NCI-H1417 (cell line): Measurements from ENCODE around the gene ZFP69B.
"Not testable (repeated sequence)": the region's sequence is repeated elsewhere in the genome, so short reads cannot be mapped to it uniquely, and the experiment has no call there.

Source experiments
- DNase-seq, 3 experiments: peaks; one replicate each; lab custom pipeline; 2025; lab: John Stamatoyannopoulos, UW

Gene ZFP69B

DNA sequence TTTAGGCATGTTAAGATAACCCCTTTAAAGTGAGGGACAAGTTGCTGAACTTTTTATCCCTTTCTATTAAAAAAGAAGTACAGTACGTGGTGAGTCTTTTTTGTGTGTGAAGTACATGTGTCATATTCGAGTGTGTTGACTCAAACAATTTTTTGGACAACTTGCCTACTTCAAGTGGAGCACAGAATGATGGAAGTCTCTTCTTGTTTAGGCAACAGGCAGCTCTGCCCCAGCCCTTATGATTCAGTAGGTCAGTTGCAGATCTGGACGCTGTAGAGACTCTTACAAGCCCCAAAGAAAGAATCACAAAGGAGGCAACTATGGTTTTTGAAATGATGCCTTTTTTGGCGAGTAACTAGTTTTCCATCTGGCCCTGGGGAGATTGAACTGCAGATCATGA, 14.4 kb upstream of the ZFP69B start:
- DNase-seq, result no peak

DNA sequence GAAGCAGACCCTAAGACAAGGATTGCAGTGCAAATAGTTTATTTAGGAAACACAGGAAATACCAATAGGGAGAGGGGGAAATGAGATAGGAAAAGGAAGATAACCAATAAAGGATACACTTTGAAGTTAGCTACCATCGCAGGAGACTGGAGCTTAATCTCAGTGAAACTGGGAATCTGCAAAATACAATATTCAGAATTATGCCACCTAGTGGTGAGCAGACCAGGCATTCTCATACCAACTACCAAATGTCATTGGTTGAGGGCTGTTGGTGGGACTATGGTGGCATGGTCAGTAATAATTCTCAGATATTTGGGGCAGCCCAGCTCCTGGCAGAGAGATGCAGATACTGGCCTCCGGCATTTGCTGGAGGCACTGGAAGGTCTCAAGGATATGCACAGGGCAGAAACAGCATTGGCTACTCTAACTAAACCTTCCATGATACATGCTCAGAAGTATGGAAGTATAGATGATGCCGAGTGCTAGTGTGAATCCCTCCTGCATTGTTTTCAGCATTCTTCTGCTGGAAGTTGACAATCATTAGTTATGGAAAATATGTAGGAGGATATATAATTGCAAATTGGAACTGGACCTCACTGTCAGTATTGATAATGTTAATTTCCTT, 11.8 kb upstream of the ZFP69B start:
- DNase-seq, result peak in 2 of 3 experiments; percentile 4 to 27

DNA sequence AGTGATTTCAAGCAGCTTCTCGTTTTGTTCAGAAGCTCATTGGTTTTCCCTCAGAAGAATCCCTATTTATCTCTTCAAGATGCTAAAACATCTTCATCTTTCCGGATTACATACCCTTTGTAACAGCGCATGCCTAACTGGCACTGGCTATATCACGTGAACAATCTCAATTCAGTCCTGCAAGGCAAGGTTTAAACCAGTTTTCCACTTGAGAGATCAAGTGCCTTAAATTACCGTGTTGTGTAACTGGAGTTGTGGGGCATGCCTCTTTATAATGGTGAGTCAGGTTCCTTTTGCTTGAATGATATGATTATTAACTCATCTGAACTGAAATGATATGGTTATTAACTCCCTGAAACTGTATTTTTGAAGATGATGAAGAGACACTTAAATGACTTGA, 11.0 kb upstream of the ZFP69B start:
- DNase-seq, result peak in 2 of 3 experiments; percentile 25 to 64

DNA sequence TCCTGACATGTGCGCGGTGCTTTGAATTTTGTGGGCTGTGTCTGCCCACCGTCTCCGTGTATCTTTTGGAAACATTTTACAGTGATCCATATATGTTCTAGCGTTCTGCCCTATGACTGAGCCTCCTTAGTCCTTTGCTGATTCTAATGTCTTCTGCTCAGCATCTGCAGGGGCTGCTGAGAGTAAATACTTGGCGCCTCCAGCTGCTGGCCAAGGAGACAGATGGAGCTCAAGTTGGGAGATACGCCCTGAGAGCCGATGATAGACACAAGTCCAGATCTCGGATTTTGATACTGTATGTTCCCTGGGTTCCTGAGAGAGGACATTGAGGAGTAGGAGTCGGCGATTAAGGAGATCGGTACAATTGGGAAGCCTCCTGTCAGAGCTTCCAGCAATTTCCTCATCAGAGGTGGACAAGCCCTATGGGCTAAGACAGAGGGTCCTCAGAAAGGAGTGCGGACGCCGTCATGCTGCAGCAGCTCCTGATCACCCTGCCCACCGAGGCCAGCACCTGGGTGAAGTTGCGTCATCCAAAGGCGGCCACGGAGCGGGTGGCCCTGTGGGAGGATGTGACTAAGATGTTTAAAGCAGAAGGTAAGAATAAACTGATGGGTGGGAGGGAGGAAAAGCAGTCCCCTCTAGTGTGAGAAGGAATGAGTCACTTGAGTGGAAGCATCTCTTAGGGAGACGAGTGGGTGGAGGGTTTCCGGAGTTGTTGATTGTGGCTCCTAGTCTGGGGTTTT, 390 bp downstream of the ZFP69B start:
- peak in 1 of 3 experiments; percentile 55 for DNase-seq

DNA sequence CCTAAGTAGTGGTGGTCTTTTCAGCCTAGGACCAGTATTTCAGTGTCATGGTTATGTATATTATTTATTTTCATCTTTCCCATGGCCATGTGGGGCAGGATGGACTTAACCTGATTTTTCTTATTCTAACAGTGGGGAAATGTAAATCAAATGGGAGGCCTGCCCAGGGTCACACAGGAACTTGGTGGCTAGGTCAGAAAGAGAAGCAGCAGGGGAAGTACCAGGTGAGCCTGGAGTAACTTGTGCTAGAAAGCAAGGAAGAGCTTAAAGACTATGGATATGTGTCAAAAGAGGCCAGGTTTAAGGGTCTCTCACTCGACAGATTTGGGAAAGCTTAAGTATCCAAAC, 936 bp downstream of the ZFP69B start:
- DNase-seq, result no peak

DNA sequence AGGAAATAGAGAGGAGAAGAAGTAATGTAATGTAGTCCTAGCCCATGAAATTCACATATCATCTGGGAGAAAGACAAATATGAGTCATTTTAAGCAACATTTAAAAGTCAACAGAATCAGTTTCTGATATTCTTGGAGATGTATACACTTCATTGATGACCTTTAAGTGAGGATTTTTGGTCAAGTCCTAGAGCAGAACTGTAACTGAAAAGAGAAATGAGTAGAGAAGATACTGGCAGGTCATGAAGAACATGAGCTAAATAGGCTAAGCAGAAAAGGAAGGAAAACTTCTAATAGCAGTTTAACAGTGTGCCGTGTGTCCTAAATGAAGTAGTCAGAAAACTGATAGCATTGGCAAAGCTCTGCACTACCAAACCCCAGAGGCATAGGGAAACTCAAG, 4.6 kb downstream of the ZFP69B start:
- no peak for DNase-seq

DNA sequence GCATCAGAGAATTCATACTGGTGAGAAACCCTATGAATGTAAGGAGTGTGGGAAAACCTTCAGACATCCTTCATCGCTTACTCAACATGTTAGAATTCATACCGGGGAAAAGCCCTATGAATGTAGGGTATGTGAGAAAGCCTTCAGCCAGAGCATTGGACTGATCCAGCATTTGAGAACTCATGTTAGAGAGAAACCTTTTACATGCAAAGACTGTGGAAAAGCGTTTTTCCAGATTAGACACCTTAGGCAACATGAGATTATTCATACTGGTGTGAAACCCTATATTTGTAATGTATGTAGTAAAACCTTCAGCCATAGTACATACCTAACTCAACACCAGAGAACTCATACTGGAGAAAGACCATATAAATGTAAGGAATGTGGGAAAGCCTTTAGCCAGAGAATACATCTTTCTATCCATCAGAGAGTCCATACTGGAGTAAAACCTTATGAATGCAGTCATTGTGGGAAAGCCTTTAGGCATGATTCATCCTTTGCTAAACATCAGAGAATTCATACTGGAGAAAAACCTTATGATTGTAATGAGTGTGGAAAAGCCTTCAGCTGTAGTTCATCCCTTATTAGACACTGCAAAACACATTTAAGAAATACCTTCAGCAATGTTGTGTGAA, 12.8 kb downstream of the ZFP69B start:
- DNase-seq, result peak in 1 of 3 experiments; percentile 27

DNA sequence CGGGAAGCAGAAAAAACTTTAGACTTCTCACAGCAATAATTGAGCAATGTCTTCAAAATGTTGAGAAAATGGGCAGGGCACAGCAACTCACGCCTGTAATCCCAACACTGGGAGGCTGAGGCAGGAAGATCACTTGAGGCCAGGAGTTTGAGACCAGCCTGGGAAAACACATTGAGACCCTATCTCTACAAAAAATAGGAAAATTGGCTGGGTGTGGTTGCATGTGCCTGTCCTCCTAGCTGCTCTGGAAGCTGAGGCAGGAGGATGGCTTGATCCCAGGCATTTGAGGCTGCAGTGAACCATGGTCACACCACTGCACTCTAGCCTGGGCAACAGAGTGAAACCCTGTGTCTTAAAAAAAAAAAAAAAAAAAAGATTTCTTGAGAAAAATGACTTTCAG, 19.1 kb downstream of the ZFP69B start:
- DNase-seq, result no peak

DNA sequence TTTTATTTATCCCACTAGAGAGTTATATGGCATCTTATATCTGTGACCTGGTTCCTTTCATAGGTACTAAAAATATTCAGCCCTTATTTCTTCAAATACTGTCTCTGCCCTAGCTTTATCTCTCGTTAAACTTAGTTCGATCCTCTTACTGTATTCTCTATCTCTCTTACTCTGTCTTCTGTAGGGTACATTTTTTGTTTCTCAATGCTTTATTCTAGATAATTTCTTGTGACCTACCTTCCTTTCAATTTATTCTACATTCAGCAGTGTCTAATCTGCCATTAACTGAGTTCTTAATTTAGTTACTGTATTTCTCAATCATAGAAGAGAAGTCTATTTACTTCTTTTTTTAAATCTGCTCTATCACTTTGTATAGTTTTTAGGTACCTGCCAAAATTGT, 25.0 kb downstream of the ZFP69B start:
- no peak for DNase-seq

DNA sequence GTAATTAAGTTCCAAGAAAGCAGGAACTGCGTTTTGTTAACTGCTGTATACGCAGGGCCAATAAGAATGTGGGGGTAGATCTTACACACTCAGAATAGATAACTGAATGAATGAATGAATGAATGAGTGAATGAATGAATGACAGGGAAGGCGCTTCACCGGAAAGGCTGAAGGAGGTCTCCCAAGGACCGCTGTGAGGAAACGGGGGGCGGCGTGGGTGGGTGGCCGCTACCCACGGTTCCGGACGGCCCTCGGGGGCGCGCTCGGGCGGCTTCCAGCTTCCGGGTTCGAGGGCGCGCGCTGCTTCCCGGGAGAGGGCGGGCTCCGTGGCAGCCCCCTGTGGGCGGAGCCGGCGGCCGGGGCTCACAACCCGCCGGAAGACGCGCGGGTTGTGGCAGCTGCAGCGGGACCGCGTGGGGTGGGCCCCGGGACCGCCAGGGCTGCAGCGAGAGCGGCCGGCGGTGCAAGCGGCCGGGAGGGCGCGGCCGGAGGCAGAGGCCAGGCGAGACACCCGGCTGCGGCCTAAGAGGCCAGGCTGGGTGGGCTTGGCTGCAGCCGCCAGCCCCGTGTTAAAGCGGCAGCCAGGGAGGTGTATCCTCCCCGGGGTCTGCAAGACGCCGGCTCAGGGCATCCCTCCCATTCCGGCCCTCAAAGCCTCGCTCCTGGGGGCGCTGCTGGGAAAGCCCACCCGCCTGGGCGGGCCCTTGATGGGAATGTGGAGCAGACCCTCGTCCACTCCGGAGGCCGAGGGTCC, 26.8 kb downstream of the ZFP69B start, which contains the start of gene ZFP69:
ZFP69 (plus strand) TSS at position 367 of the 754 bp plus-strand sequence. CDS start 2,072 bp downstream, outside the sequence.
- peak; percentile 66 to 80 (median 79) for DNase-seq

DNA sequence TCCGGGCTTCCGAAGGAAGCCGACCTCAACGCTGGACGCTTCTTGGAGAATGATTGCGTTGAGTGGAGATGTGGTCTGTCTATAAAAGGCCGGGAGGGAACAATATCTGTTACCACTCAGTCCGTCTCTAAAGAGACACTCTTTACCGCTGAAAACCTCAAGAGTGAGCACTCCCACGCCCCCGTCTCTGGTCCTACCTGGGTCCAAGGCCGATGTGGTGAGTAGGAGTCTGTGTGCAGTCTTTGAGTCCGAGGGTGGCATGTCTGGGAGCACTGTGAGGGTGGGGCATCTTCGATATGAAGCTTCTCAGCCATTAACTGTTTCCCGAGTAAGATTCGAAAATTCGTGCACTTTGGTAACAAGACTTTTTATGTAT, 27.4 kb downstream of the ZFP69B start:
- DNase-seq, result peak in 2 of 3 experiments; percentile 21 to 73

DNA sequence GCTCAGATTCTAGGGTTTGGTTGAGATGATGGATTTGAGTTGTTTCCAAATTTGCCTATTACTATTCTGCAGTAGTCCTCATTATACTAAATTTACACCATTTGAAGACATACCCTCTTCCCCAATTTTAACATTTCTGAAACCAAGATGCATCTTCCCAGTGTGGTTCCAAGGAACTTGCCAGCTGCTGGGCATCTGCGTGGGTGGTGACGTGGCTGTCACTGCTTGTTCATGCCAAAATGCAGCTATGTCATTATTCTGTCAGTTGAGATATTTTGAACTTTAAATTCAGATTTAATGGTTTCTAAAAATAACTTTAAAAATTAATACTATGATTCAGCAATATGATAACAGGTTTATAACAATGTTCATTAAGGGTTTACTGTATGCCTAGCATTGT, 28.0 kb downstream of the ZFP69B start:
- no peak for DNase-seq

DNA sequence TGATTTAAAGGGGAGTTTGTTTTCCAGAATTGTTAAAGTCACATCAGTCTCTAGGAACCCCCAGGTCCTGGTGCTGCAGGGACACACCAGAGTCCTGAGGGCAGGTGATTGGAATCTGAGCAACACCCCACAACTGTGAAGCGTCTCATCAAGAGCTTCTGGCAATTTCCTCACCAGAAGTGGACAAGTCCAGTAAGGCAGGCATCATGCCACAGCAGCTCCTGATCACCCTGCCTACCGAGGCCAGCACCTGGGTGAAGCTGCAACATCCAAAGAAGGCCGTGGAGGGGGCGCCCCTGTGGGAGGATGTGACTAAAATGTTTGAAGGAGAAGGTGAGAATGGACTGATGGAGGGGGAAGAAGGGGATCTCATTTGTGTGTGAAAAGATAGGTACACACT, 28.9 kb downstream of the ZFP69B start:
- DNase-seq, result no peak

DNA sequence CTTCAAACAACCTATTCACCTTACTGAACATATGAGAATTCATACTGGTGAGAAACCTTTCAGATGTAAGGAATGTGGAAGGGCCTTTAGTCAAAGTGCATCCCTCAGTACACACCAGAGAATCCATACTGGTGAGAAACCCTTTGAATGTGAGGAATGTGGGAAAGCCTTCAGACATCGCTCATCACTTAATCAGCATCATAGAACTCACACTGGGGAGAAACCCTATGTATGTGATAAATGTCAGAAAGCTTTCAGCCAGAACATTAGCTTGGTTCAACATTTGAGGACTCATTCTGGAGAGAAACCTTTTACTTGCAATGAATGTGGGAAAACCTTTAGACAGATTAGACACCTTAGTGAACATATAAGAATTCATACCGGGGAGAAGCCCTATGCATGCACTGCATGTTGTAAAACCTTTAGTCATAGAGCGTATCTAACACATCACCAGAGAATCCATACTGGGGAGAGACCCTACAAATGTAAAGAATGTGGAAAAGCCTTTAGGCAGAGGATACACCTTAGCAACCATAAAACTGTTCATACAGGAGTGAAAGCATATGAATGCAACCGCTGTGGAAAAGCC, 45.1 kb downstream of the ZFP69B start:
- DNase-seq, result no peak

DNA sequence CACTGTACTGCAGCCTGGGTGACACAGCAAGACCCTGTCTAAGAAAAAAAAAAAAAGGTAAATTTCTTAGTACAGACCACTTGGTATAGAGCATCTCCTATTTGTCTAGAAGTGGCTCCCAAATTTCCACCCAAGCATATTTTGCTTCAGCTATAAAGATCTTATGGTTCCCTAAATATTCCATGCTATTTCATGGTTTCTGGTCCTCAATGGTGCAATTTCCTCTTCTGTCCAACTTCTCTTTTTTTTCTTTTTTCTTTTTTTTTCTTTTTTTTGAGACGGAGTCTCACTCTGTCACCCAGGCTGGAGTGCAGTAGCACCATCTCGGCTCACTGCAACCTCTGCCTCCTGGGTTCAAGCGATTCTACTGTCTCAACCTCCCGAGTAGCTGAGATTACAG, 52.4 kb downstream of the ZFP69B start:
- DNase-seq, result not testable (repeated sequence)

DNA sequence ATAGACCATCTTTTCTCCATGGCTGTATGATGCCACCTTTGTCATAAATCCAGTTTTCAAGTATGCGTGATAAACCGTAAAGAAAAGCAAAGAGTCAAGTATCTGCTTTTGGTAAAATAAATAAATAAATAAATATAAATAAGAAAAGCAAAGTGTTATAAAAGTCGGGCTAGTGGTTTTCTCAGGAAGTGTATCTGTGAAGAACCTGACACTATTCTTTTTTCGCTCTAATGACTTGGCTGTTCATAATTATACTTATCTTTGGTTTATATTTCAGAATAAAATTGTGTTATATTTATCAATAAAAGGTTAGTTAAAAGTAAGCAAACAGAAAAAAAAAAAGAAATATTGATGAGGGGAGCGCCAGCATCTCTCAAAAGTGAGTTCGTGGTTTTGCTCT, 57.7 kb downstream of the ZFP69B start:
- no peak for DNase-seq

DNA sequence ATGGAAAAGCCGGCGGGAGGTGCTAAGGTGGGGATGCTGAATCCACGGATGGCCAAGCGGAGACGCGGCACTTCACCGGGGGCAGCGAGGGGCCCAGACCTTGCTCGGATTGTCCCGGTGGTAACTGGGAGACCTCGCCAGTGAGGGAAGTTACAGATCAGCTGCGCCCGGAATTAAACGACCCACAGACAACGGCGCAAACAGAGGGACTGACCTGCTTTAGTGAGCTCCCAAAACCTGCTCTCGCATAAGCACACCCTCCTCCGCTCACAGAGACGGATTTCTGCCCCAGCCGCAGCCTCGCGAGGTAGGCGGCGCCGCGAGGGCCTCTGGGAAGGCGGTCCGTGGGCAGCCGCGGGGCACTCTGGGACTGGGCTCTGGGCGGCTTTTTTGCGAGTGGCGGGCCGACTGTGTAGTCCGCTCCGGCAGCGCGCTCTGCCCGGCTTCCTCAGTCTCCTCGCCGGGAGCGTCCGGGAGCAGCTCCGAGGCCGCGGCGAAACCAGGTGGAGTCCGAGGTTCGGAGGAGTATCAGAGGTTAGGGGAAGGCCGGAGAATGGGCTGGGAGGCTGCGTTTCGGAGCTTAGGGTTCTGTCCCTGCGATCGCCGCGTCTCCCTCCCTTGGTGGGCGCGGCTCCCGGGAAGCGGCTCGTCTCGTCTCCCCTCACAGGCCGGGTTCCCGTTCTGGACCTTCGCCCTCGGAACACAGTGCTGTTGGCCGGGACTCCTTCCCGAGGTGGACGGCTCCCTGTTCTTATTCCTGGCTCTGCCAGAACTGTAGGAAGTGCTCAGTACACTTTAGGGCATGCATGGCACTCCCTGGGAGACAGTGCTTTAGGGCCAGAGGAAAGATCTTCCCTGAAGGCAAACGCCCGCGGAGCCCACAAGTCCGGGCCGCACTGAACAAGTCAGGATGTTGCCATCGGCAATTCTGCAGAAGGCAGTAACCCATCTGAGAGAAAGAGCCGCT, 58.4 kb downstream of the ZFP69B start, which contains the start of gene EXO5:
EXO5 (plus strand) TSS at position 393 of the 967 bp plus-strand sequence. CDS start 5,778 bp downstream, outside the sequence.
- peak; percentile 71 to 84 (median 83) for DNase-seq
